Tibial nerve (tissue), 4 donors: ENCODE measurements around the gene CYP4F8.

ENCODE experiments used
- CTCF ChIP-seq, 5 experiments: fragments of 200-600 bp in 3 of 5; fragments of 450-650 bp in 2 of 5; sonication (generic) in 3 of 5; IDR thresholded peaks; one replicate each; pipeline ENCODE4 v1.5.1; 2016 to 2019; ENCODE audit warnings: antibody characterized with exemption in 5 of 5, mild to moderate bottlenecking in 3 of 5, moderate library complexity in 2 of 5
- EP300 ChIP-seq, 2 donors: sonication (generic); formaldehyde crosslinking; IDR thresholded peaks; one replicate each; pipeline ENCODE4 v1.6.1; 2017; ENCODE audit warnings: antibody characterized with exemption in 2 of 2, mild to moderate bottlenecking in 1 of 2

- TF ChIP-seq CTCF (IDR thresholded peaks at IDR 0.05) (no peak), EP300 (IDR thresholded peaks at IDR 0.05) (no peak)
Measured at GRCh38 chr19:15671237-15671821, 56.3 kb downstream of the CYP4F8 start.
